ENCODE measurements around the gene NEBL.

NEBL gene

GRCh38 chr10:20817646-20818045 is 79.5 kb downstream of the NEBL start:
- no peak for TF ChIP-seq CTCF (IDR thresholded peaks at IDR 0.05; ENCODE audit: low read depth, low read length)
- in situ Hi-C loops (cut with HindIII; ENCODE audit: low sequenced_read_pairs) = no loop called here
- no peak overlapping the region for H3K4me3 ChIP-seq (ENCODE audit: low read depth, low read length)
- DNase-seq (ENCODE audit: low read depth, low spot score) = no peak

GRCh38 chr10:20817116-20817515 is 80.0 kb downstream of the NEBL start:
- H3K4me3 ChIP-seq (ENCODE audit: low read depth, low read length) = no peak overlapping the region
- in situ Hi-C loops (cut with HindIII; ENCODE audit: low sequenced_read_pairs) = no loop called here
- DNase-seq (ENCODE audit: low read depth, low spot score) = no peak
- TF ChIP-seq CTCF (IDR thresholded peaks at IDR 0.05; ENCODE audit: low read depth, low read length) = no peak

- no peak overlapping the region for H3K4me3 ChIP-seq (ENCODE audit: low read depth, low read length)
- TF ChIP-seq CTCF (IDR thresholded peaks at IDR 0.05; ENCODE audit: low read depth, low read length) = no peak
- in situ Hi-C loops (cut with HindIII; ENCODE audit: low sequenced_read_pairs) = no loop called here
- no peak for DNase-seq (ENCODE audit: low read depth, low spot score)
These were observed 83.0 kb downstream of the NEBL start for GRCh38 chr10:20814116-20814515.

GRCh38 chr10:20811131-20811530 is 86.0 kb downstream of the NEBL start:
- no peak overlapping the region for H3K4me3 ChIP-seq (ENCODE audit: low read depth, low read length)
- no peak for DNase-seq (ENCODE audit: low read depth, low spot score)
- no peak for TF ChIP-seq CTCF (IDR thresholded peaks at IDR 0.05; ENCODE audit: low read depth, low read length)
- in situ Hi-C loops (cut with HindIII; ENCODE audit: low sequenced_read_pairs) = no loop called here

GRCh38 chr10:20809631-20810030 is 87.5 kb downstream of the NEBL start:
- no peak for DNase-seq (ENCODE audit: low read depth, low spot score)
- in situ Hi-C loops (cut with HindIII; ENCODE audit: low sequenced_read_pairs) = no loop called here
- TF ChIP-seq CTCF (IDR thresholded peaks at IDR 0.05; ENCODE audit: low read depth, low read length) = no peak
- H3K4me3 ChIP-seq (ENCODE audit: low read depth, low read length) = no peak overlapping the region

GRCh38 chr10:20806487-20806886 is 90.6 kb downstream of the NEBL start:
- DNase-seq (ENCODE audit: low read depth, low spot score) = no peak
- H3K4me3 ChIP-seq (ENCODE audit: low read depth, low read length) = no peak overlapping the region
- in situ Hi-C loops (cut with HindIII; ENCODE audit: low sequenced_read_pairs) = no loop called here
- TF ChIP-seq CTCF (IDR thresholded peaks at IDR 0.05; ENCODE audit: low read depth, low read length) = no peak

GRCh38 chr10:20797290-20797689 is 99.8 kb downstream of the NEBL start:
- H3K4me3 ChIP-seq (ENCODE audit: low read depth, low read length) = no peak overlapping the region
- TF ChIP-seq CTCF (IDR thresholded peaks at IDR 0.05; ENCODE audit: low read depth, low read length) = no peak
- no peak for DNase-seq (ENCODE audit: low read depth, low spot score)
- in situ Hi-C loops (cut with HindIII; ENCODE audit: low sequenced_read_pairs) = no loop called here
